HG03378 (cell line): ENCODE results near the gene TTC13.
"Not testable (repeated sequence)": the region's sequence is repeated elsewhere in the genome, so short reads cannot be mapped to it uniquely, and the experiment has no call there.

Source experiments
- ATAC-seq: cut with Tn5 transposase; IDR thresholded peaks from one replicate; pipeline ENCODE4 v1.9.1; 2021; ENCODE audit warnings: mild to moderate bottlenecking, moderate library complexity; ENCODE audit not compliant: unreplicated experiment

TTC13 gene

GRCh38 chr1:230978491-230979388 lies at the start of gene TTC13, which contains the start of gene ARV1:
Gene TTC13, minus strand, starts transcription at chr1:230978861. Its CDS starts 31 bp downstream, at chr1:230978830.
Gene ARV1, plus strand, starts transcription at chr1:230979094. Its CDS starts 12 bp downstream, at chr1:230979106.
- ATAC-seq: peak; percentile 87

GRCh38 chr1:231027971-231028370 lies 49.3 kb upstream of the TTC13 start:
- no peak for ATAC-seq

DNA sequence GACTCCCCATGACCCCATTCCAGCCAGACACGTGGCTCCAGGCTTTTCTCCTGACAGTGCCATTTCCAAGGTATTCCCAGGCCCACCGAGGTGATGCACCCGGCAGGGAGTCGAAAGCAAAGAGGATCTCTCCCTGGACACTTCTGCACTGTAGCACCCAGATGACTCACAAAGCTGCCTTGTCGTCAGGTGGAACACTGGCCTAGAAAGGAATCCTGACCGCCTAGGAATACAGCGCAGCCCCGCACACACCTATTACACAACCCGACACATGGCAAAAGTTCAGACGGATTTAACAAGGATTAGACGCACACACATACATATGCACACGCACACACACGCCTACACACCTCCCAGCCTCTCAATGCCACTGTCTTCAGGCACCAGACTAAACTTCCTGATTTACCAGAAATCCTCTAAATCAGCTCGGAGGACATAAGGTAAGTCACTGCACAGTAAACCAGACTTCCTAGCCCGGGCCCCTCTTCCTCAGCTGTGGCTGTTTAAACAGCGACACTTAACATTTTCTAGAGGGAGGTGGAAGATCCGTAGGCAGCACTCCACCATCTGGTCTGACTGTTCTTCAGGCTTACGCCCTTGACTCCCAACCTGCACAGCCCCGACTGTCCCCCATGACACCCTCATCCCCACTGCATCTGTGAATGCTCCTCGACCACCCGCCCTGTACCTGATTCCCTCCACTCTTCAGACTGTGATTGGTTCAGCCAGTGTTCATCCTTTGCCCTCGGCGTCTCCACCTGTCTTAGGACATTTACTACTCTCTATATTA lies 48.7 kb upstream of the TTC13 start:
- ATAC-seq: no peak

DNA sequence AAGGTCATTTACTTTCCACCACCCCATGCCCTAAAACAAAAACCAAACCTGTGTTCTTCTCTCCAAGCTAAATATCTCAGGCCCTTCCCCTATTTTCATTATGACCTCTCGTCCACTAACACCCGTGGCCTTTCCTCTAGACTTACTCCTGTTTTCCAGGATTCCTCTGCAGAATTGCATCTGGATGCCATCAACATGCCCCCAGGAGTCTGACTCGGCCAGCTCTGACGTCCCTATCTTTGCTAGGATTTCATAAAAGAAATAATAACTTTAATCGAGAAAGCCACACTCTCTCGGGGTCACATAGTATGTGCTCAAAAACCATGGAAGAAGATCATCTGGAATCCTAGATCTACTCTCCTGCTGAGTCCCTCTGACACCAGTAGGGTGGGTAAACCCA lies 47.9 kb upstream of the TTC13 start:
- no peak for ATAC-seq

- no peak for ATAC-seq
Measured at GRCh38 chr1:231023150-231023549, 44.5 kb upstream of the TTC13 start.

DNA sequence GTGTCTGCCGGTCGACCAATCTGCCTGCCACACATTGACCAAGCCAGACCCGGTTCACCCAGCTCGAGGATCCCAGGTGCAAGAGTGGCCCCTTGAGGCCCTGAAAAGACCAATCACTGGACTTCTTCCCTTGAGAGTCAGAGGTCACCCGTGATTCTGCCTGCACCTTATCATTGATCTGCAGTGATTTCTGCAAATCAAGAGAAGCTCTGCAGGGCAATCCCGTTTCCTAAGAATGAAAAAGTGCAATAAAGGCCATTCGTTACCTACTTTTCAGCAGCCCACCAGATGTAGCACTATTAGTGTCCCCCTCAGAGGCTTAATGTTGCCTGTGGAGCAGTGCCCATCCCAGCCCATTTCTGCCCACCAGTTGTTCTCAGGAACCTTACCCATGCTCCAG lies 43.9 kb upstream of the TTC13 start:
- not testable (repeated sequence) for ATAC-seq

- no peak for ATAC-seq
Measured at GRCh38 chr1:231021540-231022031, 42.9 kb upstream of the TTC13 start.

DNA sequence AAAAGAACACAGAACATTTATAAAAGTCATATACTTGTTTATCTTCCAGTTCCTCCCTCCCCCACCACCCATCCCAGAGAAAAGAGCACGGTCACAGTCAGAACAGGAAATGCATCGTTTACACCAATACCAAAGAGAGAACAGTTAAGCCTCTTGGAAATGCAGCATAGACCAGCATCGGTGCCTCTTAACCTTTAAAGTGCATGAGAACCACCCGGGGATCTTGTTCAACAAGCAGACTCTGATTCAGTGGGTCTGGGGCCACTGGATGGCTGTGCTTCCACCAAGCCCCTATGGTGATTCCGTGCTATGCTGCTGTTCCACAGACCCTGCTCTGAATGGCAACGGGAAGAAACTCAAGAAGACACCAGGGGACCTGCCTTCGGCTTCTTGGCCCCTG lies 42.2 kb upstream of the TTC13 start:
- ATAC-seq: no peak

- ATAC-seq: no peak
Measured at GRCh38 chr1:231020139-231020601, 41.5 kb upstream of the TTC13 start.

GRCh38 chr1:231019711-231020110 lies 41.0 kb upstream of the TTC13 start:
- ATAC-seq: no peak

DNA sequence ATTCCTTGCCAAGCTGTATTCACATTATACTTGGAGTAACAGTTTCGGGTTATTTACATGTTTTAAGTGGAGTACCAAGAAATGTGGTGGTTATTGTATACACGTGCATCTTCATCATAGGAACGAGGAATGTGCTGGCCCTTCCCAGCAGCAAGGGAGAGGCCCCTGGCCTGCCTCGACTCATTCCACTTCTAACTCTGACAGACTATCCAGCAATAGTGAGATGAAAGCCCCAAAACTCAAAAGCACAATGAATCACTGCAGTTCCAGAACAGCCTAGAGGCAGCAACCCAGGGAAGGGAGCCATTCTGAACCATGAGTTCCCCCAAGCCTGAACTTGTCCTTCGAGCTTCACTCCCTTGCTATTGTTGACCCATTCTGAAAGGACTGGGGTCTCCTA lies 38.3 kb upstream of the TTC13 start:
- ATAC-seq: no peak

DNA sequence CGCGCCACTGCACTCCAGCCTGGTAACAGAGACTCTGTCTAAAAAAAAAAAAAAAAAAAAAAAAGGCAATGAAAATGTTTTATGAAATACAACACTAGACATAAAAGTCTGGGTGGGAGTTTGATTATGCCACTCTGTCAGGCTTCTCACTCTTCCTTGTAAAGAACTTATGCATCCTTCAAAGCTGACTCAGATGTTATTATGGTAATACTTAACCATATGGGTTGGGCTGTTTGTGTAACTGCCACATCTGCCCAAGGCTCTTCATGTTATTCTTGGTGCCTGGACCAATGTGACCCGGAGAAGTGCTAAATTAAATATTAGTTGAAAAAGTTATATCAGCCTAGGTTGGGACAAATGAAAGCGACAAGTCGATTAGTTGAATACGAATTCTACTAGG lies 37.6 kb upstream of the TTC13 start:
- no peak for ATAC-seq

DNA sequence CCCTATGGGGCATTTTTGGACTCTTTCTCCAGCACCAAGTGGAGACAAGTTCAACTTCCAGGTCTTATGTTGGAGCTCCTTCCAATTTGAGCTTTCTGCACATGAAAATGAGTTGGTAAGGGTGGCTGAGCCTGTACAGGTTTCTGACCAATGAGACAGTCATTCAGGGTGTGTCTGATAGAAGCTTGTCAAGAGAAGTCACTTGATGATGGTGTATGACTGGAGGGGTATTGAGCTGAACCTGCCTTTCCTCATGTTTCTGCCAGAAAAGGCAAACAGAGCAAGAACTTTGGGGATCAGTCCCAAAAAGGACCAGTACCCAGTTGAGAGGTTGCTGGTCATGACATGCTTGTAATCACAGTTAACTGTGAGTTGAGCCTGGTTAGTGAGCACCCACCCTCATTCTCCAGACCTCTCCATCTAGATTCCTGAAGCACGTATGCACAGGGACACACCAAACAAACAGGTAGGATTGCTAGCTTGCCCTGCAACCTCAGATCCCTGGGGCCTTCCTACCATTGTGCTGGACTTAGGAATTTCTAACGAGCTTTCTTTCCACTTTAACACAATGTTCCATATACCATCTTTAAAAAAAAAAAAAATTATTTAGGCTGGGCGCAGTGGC lies 34.8 kb upstream of the TTC13 start:
- no peak for ATAC-seq

GRCh38 chr1:231011963-231012362 lies 33.3 kb upstream of the TTC13 start:
- no peak for ATAC-seq

DNA sequence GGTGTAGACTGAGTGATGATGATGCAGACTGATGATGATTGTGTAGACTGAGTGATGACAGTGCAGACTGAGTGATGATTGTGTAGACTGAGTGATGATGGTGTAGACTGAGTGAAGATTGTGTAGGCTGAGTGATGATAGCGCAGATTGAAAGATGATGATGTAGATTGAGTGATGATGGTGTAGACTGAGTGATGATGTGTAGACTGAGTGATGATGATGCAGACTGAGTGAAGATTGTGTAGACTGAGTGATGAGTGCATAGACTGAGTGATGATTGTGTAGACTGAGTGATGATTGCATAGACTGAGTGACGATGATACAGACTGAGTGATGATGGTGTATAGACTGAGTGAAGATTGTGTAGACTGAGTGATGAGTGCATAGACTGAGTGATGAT lies 32.7 kb upstream of the TTC13 start:
- no peak for ATAC-seq

- ATAC-seq: not testable (repeated sequence)
Measured at GRCh38 chr1:231007535-231007934, 28.9 kb upstream of the TTC13 start.

DNA sequence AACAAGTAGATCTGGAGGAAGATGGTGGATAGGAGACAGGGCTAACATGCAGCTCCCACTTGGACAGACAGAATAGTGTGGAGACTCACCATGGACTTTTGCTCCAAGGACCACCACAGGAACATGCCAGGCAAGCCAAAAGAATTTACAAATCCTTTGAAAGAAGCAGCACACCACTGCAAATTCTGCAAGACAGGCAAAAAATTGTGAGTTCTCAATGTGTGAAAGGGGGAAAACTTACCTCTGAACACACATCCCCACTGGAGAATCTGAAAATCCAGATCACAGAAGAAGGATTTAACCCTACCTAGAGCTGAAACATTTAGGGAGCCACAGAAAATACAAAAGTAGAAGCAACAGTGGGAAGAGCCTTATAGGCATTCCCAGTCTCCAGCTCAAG lies 23.2 kb upstream of the TTC13 start:
- no peak for ATAC-seq

GRCh38 chr1:231000639-231001038 lies 22.0 kb upstream of the TTC13 start:
- no peak for ATAC-seq

DNA sequence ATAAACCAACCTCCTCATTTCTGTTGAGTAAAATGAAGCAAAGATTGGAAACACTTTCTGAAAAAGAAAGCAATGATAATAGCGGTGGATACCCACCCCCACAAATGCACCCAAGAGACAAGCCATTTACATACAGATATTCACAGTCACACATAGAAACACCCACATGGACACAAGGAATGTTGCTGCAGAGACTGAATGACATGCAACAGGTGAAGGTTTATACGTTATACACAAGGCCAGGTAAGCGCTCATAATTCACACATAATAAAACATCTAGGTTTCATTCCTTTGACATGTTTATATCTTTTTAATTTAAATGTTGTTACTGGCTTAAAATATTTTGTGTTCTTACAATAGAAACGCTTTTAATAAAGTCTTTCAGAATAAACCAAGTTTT lies 21.5 kb upstream of the TTC13 start:
- ATAC-seq: no peak

GRCh38 chr1:230994860-230995259 lies 16.2 kb upstream of the TTC13 start:
- no peak for ATAC-seq

DNA sequence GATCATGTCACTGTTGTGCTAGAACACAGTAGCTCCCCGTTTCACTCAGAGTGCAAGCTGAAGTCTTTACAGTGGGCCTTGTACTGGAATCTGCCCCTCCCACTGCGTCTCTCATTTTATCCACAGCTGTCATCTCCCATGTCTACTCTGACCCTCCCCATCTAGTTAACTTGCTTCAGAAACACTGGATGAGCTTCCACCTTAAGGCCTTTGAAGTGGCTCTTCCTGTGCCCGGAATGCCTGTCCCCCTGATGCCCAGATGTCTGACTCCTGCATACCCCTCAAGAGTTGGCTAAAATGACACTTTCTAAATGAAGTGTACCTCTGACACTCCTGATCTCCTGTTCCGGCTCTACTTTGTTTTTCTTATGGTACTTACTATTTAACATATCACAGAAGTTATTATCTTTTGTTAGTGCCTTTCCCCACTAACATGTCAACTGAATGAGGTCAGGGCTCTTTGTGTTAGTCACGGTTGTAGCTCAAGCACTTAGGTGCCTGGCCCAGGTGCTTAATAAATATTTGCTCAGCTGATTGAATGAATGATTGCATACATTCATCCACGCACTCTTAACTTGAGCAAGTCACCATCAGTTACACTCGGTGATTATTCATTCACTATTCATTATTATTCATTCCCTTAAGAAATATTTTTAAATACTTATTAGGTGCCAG lies 13.6 kb upstream of the TTC13 start:
- ATAC-seq: no peak
